ENCODE measurements around the gene ZFP42.

DNA sequence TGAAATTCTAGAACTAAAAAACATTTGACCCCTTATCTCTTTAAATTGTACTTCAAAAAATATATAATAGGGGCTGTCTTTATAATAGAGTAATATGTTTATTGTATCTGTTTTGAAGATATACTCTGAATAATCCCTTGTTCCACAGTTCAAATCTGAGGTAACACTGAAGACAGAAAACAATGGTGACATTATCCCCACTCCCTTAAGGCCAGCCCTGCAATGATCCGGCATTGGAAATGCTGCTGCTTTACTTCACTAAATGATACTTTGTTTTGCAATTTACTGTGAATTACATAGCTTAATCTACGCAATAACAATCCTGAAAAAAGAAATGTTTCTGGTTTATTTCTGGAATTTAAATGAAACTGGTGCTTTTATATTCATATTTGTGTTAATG, 34.4 kb upstream of the ZFP42 start:
- TF ChIP-seq, protein P1, sequence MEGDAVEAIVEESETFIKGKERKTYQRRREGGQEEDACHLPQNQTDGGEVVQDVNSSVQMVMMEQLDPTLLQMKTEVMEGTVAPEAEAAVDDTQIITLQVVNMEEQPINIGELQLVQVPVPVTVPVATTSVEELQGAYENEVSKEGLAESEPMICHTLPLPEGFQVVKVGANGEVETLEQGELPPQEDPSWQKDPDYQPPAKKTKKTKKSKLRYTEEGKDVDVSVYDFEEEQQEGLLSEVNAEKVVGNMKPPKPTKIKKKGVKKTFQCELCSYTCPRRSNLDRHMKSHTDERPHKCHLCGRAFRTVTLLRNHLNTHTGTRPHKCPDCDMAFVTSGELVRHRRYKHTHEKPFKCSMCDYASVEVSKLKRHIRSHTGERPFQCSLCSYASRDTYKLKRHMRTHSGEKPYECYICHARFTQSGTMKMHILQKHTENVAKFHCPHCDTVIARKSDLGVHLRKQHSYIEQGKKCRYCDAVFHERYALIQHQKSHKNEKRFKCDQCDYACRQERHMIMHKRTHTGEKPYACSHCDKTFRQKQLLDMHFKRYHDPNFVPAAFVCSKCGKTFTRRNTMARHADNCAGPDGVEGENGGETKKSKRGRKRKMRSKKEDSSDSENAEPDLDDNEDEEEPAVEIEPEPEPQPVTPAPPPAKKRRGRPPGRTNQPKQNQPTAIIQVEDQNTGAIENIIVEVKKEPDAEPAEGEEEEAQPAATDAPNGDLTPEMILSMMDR (IDR thresholded peaks at IDR 0.05) = no peak
- TF ChIP-seq POLR2A (IDR thresholded peaks at IDR 0.05) = no peak
